K562 (cell line): ENCODE measurements around the gene SLC22A15. TPM values are rescaled to one million over a fixed set of nuclear protein-coding genes. Genes with fewer than 3 reads are reported as not detected.

Experiments used
- ATAC-seq: fragments of 200-7000 bp; cut with Tn5 transposase; 3 replicates; pipeline ENCODE4 v1.9.1; 2020; ENCODE audit warnings: moderate library complexity
- BruUV-seq: library from RNA; stranded (reverse); fragments of 400-500 nt; replicated peaks from 2 replicates; lab custom pipeline; 2021; lab: Mats Ljungman, UMichigan
- CTCF ChIA-PET: fragments of 300-600 bp; formaldehyde crosslinking; extraction: SDS; loops from one replicate; lab custom pipeline; 2021; ENCODE audit warnings: low intra/inter-chr PET ratio; lab: Yijun Ruan, JAX
- POLR2A ChIA-PET: fragments of 300-600, 350-650 bp; sonication (Branson Sonifier 250); formaldehyde crosslinking; extraction: SDS; loops from one replicate; lab custom pipeline; 2021; ENCODE audit warnings: antibody characterized with exemption, inconsistent platforms; lab: Yijun Ruan, JAX
- DNase-seq, 4 experiments: peaks; one replicate each; pipeline versions ENCODE4 v3.0.0 to v3.0.0-alpha.2; 2011 to 2018; ENCODE audit warnings: low spot score in 3 of 4, mixed read lengths in 3 of 4; ENCODE audit errors: extremely low read depth in 1 of 4
- FAIRE-seq: peaks from 2 replicates; lab custom pipeline; 2011; peaks lifted over from hg19 to GRCh38; lab: Jason Lieb, UNC
- H2AFZ ChIP-seq: 2 replicates; pipeline ENCODE4 v1.6.0; 2011; ENCODE audit warnings: low read depth, low read length, control low read depth, inconsistent platforms
- H3K27ac ChIP-seq: fragments of 200-600 bp; 3 replicates; pipeline ENCODE4 v1.8.0; 2011; ENCODE audit warnings: low read depth, mild to moderate bottlenecking, control low read depth, inconsistent platforms, low read length, moderate library complexity, mixed read lengths; ENCODE audit errors: extremely low read depth
- H3K27me3 ChIP-seq, 2 experiments: fragments of 300-600 bp in 1 of 2; 2 replicates in 1 of 2; 3 replicates in 1 of 2; pipeline versions ENCODE4 v1.6.0 to v1.8.0; 2011; ENCODE audit warnings: inconsistent platforms in 2 of 2, low read length in 2 of 2, mild to moderate bottlenecking in 1 of 2, mixed read lengths in 1 of 2, moderate library complexity in 1 of 2; ENCODE audit not compliant: control insufficient read depth in 2 of 2, insufficient read depth in 2 of 2
- H3K36me3 ChIP-seq: fragments of 300-600 bp; 3 replicates; pipeline ENCODE4 v1.8.0; 2011; ENCODE audit warnings: mild to moderate bottlenecking, low read length, inconsistent platforms; ENCODE audit not compliant: control insufficient read depth, insufficient read depth
- H3K4me1 ChIP-seq, 2 experiments: fragments of 200-600 bp in 1 of 2; replicated peaks in 1 of 2; 2 replicates in 1 of 2; 3 replicates in 1 of 2; pipeline versions ENCODE4 v1.5.1 to v1.8.0; 2011; ENCODE audit warnings: inconsistent platforms in 2 of 2, low read length in 2 of 2, mild to moderate bottlenecking in 1 of 2, mixed read lengths in 1 of 2, moderate library complexity in 1 of 2; ENCODE audit not compliant: control insufficient read depth in 2 of 2, insufficient read depth in 2 of 2
- H3K4me2 ChIP-seq: 2 replicates; pipeline ENCODE4 v1.6.1; 2011; ENCODE audit warnings: low read length, control low read depth, inconsistent platforms, mixed read lengths; ENCODE audit not compliant: insufficient read depth
- H3K4me3 ChIP-seq: fragments of 200-600 bp; sonication (generic), shearing (Covaris generic); 2 replicates; pipeline ENCODE4 v1.5.1; 2016; ENCODE audit warnings: control low read depth, inconsistent platforms
- H3K79me2 ChIP-seq: fragments of 200-600 bp; 3 replicates; pipeline ENCODE4 v1.8.0; 2011; ENCODE audit warnings: low read length, inconsistent platforms; ENCODE audit not compliant: control insufficient read depth, insufficient read depth
- H3K9ac ChIP-seq, 2 experiments: 2 replicates each; pipeline versions ENCODE4 v1.6.0 to v1.6.1; 2011; ENCODE audit warnings: low read depth in 2 of 2, low read length in 2 of 2, control low read depth in 1 of 2, inconsistent platforms in 1 of 2, mild to moderate bottlenecking in 1 of 2, mixed read lengths in 1 of 2; ENCODE audit not compliant: insufficient read depth in 1 of 2
- H3K9me1 ChIP-seq: one replicate; pipeline ENCODE4 v1.6.0; 2011; ENCODE audit warnings: inconsistent platforms, mild to moderate bottlenecking, low read length, moderate library complexity; ENCODE audit not compliant: control insufficient read depth, insufficient read depth
- H3K9me3 ChIP-seq: replicated peaks from 2 replicates; pipeline ENCODE4 v1.5.1; 2011; ENCODE audit warnings: low read depth, low read length, inconsistent platforms; ENCODE audit not compliant: control insufficient read depth, insufficient read depth
- H4K20me1 ChIP-seq: replicated peaks from 2 replicates; pipeline ENCODE4 v1.6.1; 2011; ENCODE audit warnings: low read length, inconsistent platforms, mixed read lengths; ENCODE audit not compliant: control insufficient read depth, insufficient read depth
- BHLHE40 ChIP-seq: IDR thresholded peaks from 2 replicates; pipeline ENCODE4 v1.6.1; 2011; ENCODE audit warnings: low read length, improper control_type of control experiment
- EP400 ChIP-seq: fragments of 450-650 bp; IDR thresholded peaks from 2 replicates; pipeline ENCODE4 v1.6.1; 2017; ENCODE audit warnings: antibody characterized with exemption, mild to moderate bottlenecking, moderate library complexity
- ESRRA ChIP-seq: fragments of 450-650 bp; IDR thresholded peaks from 2 replicates; pipeline ENCODE4 v1.6.1; 2014; ENCODE audit warnings: low read depth, mild to moderate bottlenecking, moderate library complexity, borderline replicate concordance
- NCOR1 ChIP-seq: fragments of 450-650 bp; IDR thresholded peaks from 2 replicates; pipeline ENCODE4 v1.6.1; 2016; ENCODE audit warnings: mild to moderate bottlenecking, moderate library complexity
- RBBP5 ChIP-seq: fragments of 200-600 bp; sonication (generic); IDR thresholded peaks from 2 replicates; pipeline ENCODE4 v1.6.1; 2012; ENCODE audit warnings: borderline replicate concordance, mild to moderate bottlenecking, low read length, control low read depth, inconsistent platforms; ENCODE audit not compliant: insufficient read depth, poor library complexity, severe bottlenecking
- SMAD4 ChIP-seq: fragments of 250-450 bp; sonication (Bioruptor Pico); conservative IDR thresholded peaks from 2 replicates; pipeline ENCODE4 v1.8.0; 2021; ENCODE audit warnings: inconsistent platforms, mild to moderate bottlenecking, moderate library complexity
- WGBS: fragments of 100-300 bp; shearing (Covaris generic); methylation state at CpG from one replicate; pipeline ENCODE4 v1.1.6; 2016; ENCODE audit warnings: low coverage, mixed read lengths; ENCODE audit not compliant: insufficient coverage; ENCODE audit errors: missing lambda C conversion rate; 5-methylcytosine and 5-hydroxymethylcytosine counted together
- in situ Hi-C: fragments of 300-500 bp; cut with MboI; formaldehyde crosslinking; loops from 4 replicates; pipeline ENCODE4 v1.15.0; 2018; ENCODE audit warnings: inconsistent platforms, mixed read lengths
- intact Hi-C: fragments of 100-400 bp; cut with micrococcal nuclease; formaldehyde crosslinking; loops from 2 replicates; pipeline ENCODE4 v1.14.2; 2022
- polyA plus RNA-seq, 8 experiments: library from polyadenylated mRNA; depleted of rRNA in 4 of 8; stranded (reverse) in 5 of 8; unstranded in 3 of 8; fragments of >200 nt; fragmentation: Nextera tagmentation in 2 of 8; fragmentation: Illumina TruSeq in 1 of 8; extraction: Ambion mirVana in 2 of 8; extraction: Trizol in 1 of 8; gene quantifications; 2 replicates each; pipeline versions ENCODE4 v1.2.1 to v1.2.3, GENCODE V29; 2011 to 2014; ENCODE audit warnings: inconsistent platforms in 1 of 8, missing spikeins in 1 of 8
- total RNA-seq, 7 experiments: library from RNA; depleted of rRNA in 6 of 7; stranded (reverse); fragments of >200 nt in 6 of 7; fragmentation: Illumina TruSeq in 2 of 7; extraction: Trizol in 2 of 7; gene quantifications; 2 replicates each; pipeline versions ENCODE4 v1.2.1 to v1.2.3, GENCODE V29; 2011 to 2021; ENCODE audit warnings: low replicate concordance in 1 of 7
- TF ChIP-seq, protein P1 (sequence below): fragments of 250-450 bp; sonication (Bioruptor Pico); IDR thresholded peaks from 2 replicates; pipeline ENCODE4 v1.9.0; 2021; ENCODE audit warnings: mild to moderate bottlenecking
- TF ChIP-seq, protein P2 (sequence below): fragments of 250-450 bp; sonication (Bioruptor Pico); IDR thresholded peaks from 2 replicates; pipeline ENCODE4 v1.5.0; 2021
- TF ChIP-seq, protein P3 (sequence below): fragments of 250-450 bp; sonication (Bioruptor Pico); IDR thresholded peaks from 2 replicates; pipeline ENCODE4 v1.8.0; 2022; ENCODE audit warnings: moderate library complexity, mild to moderate bottlenecking, inconsistent platforms
- TF ChIP-seq, protein P4 (sequence below): fragments of 150-350 bp; IDR thresholded peaks from 2 replicates; pipeline ENCODE4 v1.6.1; 2014; ENCODE audit warnings: low read depth, mild to moderate bottlenecking, low read length, borderline replicate concordance
- TF ChIP-seq, protein P5 (sequence below): fragments of 450-650 bp; IDR thresholded peaks from 2 replicates; pipeline ENCODE4 v1.6.1; 2017; ENCODE audit warnings: antibody characterized with exemption

The SLC22A15 gene
- total and polyA plus RNA-seq, 9 of the 15 experiments (the other 6 are each of a cell fraction or from before 2014, with no cell fraction given), result 0.24 to 2.7 (median 1.2) TPM

DNA sequence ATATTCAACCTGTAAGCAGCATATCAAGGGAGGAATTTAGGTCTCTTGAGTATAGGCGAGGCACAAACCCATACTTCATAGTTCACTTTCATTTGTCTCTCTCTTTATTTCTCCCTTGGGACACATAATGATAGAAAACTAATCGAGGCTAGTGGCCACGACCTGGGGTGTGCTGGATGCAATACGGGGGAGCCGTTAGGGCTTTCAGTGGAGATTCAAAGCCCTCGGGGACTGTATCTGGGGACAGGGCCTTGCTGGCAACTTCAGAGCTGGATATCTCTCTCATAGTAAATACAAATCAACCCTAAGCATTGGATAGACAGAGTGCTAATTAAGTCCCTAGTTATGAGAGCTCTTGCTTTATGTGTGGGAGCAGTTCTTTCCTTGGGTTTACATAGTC is 36.9 kb upstream of the SLC22A15 start:
- Histone ChIP-seq H3K79me2 (no peaks in the 10 kb centered on the region), H3K4me1 (no peaks in the 10 kb centered on the region), H3K9me1 (no peaks in the 10 kb centered on the region), H3K27ac (no peak overlapping the region), H3K9ac (no peak overlapping the region), H3K9me3 (no peaks in the 10 kb centered on the region), H3K4me2 (no peak overlapping the region), H4K20me1 (no peaks in the 10 kb centered on the region), H2AFZ (no peak overlapping the region), H3K4me3 (no peak overlapping the region), H3K36me3 (no peaks in the 10 kb centered on the region), H3K27me3 (peaks cover 0 to 7% of the 10 kb centered on the region in 2 experiments; a peak in 2 of 5 replicates)
- BruUV-seq, result no TSS peak
- WGBS, result 0% methylated on average over 6 of the region's 6 CpGs
- intact Hi-C loops, result no loop called here
- in situ Hi-C loops, result no loop called here
- ChIA-PET POLR2A (no interaction called here), CTCF (no interaction called here)
- TF ChIP-seq BHLHE40, result no peak
- TF ChIP-seq, protein P1, sequence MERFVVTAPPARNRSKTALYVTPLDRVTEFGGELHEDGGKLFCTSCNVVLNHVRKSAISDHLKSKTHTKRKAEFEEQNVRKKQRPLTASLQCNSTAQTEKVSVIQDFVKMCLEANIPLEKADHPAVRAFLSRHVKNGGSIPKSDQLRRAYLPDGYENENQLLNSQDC (CRISPR knock-in tag), result no peak
- TF ChIP-seq ESRRA, result no peak
- TF ChIP-seq, protein P2, sequence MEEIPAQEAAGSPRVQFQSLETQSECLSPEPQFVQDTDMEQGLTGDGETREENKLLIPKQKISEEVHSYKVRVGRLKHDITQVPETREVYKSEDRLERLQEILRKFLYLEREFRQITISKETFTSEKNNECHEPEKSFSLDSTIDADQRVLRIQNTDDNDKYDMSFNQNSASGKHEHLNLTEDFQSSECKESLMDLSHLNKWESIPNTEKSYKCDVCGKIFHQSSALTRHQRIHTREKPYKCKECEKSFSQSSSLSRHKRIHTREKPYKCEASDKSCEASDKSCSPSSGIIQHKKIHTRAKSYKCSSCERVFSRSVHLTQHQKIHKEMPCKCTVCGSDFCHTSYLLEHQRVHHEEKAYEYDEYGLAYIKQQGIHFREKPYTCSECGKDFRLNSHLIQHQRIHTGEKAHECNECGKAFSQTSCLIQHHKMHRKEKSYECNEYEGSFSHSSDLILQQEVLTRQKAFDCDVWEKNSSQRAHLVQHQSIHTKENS (CRISPR knock-in tag), result no peak
- TF ChIP-seq NCOR1, result no peak
- TF ChIP-seq, protein P3, sequence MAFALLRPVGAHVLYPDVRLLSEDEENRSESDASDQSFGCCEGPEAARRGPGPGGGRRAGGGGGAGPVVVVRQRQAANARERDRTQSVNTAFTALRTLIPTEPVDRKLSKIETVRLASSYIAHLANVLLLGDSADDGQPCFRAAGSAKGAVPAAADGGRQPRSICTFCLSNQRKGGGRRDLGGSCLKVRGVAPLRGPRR (CRISPR knock-in tag), result no peak
- TF ChIP-seq, protein P4, sequence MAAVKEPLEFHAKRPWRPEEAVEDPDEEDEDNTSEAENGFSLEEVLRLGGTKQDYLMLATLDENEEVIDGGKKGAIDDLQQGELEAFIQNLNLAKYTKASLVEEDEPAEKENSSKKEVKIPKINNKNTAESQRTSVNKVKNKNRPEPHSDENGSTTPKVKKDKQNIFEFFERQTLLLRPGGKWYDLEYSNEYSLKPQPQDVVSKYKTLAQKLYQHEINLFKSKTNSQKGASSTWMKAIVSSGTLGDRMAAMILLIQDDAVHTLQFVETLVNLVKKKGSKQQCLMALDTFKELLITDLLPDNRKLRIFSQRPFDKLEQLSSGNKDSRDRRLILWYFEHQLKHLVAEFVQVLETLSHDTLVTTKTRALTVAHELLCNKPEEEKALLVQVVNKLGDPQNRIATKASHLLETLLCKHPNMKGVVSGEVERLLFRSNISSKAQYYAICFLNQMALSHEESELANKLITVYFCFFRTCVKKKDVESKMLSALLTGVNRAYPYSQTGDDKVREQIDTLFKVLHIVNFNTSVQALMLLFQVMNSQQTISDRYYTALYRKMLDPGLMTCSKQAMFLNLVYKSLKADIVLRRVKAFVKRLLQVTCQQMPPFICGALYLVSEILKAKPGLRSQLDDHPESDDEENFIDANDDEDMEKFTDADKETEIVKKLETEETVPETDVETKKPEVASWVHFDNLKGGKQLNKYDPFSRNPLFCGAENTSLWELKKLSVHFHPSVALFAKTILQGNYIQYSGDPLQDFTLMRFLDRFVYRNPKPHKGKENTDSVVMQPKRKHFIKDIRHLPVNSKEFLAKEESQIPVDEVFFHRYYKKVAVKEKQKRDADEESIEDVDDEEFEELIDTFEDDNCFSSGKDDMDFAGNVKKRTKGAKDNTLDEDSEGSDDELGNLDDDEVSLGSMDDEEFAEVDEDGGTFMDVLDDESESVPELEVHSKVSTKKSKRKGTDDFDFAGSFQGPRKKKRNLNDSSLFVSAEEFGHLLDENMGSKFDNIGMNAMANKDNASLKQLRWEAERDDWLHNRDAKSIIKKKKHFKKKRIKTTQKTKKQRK, result no peak
- TF ChIP-seq, protein P5, sequence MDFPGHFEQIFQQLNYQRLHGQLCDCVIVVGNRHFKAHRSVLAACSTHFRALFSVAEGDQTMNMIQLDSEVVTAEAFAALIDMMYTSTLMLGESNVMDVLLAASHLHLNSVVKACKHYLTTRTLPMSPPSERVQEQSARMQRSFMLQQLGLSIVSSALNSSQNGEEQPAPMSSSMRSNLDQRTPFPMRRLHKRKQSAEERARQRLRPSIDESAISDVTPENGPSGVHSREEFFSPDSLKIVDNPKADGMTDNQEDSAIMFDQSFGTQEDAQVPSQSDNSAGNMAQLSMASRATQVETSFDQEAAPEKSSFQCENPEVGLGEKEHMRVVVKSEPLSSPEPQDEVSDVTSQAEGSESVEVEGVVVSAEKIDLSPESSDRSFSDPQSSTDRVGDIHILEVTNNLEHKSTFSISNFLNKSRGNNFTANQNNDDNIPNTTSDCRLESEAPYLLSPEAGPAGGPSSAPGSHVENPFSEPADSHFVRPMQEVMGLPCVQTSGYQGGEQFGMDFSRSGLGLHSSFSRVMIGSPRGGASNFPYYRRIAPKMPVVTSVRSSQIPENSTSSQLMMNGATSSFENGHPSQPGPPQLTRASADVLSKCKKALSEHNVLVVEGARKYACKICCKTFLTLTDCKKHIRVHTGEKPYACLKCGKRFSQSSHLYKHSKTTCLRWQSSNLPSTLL, result no peak
- no peak for TF ChIP-seq EP400
- no peak for TF ChIP-seq RBBP5
- no peak for TF ChIP-seq SMAD4 (CRISPR knock-in tag)
- ATAC-seq, result no peak
- FAIRE-seq, result no peak
- DNase-seq, result no peak
